ENCODE measurements around the gene KRT32.

KRT32 gene

GRCh38 chr17:41492351-41492750 lies 25.2 kb upstream of the KRT32 start:
- DNase-seq, result no peak

- no peak for DNase-seq
Observed at GRCh38 chr17:41491476-41491875, 24.3 kb upstream of the KRT32 start.

GRCh38 chr17:41490000-41490990 lies 23.1 kb upstream of the KRT32 start:
- DNase-seq, result no peak

GRCh38 chr17:41489531-41489930 lies 22.3 kb upstream of the KRT32 start, which contains the start of gene KRT36:
KRT36 (minus strand) TSS chr17:41489910; CDS start chr17:41489864, 46 bp downstream.
- no peak for DNase-seq

GRCh38 chr17:41486809-41487530 lies 19.8 kb upstream of the KRT32 start:
- DNase-seq, result no peak

GRCh38 chr17:41486316-41486715 lies 19.1 kb upstream of the KRT32 start:
- no peak for DNase-seq

- DNase-seq, result no peak
Observed at GRCh38 chr17:41484920-41485904, 18.0 kb upstream of the KRT32 start.

GRCh38 chr17:41483991-41484826 lies 17.0 kb upstream of the KRT32 start:
- no peak for DNase-seq

GRCh38 chr17:41483531-41483930 lies 16.3 kb upstream of the KRT32 start:
- DNase-seq, result no peak

GRCh38 chr17:41481036-41481435 lies 13.8 kb upstream of the KRT32 start, which contains the start of gene KRT35:
KRT35 (minus strand) TSS chr17:41481151; CDS start chr17:41481097, 54 bp downstream.
- no peak for DNase-seq

- no peak for DNase-seq
Observed at GRCh38 chr17:41480581-41480980, 13.4 kb upstream of the KRT32 start.

GRCh38 chr17:41480136-41480535 lies 12.9 kb upstream of the KRT32 start:
- DNase-seq, result no peak

GRCh38 chr17:41478237-41478636 lies 11.1 kb upstream of the KRT32 start:
- DNase-seq, result no peak

- DNase-seq, result no peak
Observed at GRCh38 chr17:41476866-41477815, 10.0 kb upstream of the KRT32 start.

- no peak for DNase-seq
Observed at GRCh38 chr17:41475421-41475820, 8.2 kb upstream of the KRT32 start.

- no peak for DNase-seq
Observed at GRCh38 chr17:41474863-41475262, 7.7 kb upstream of the KRT32 start.

- DNase-seq, result no peak
Observed at GRCh38 chr17:41468346-41468745, 1.2 kb upstream of the KRT32 start.

- no peak for DNase-seq
Observed at GRCh38 chr17:41467561-41467960, 375 bp upstream of the KRT32 start.

GRCh38 chr17:41464682-41465081 lies 2.5 kb downstream of the KRT32 start:
- no peak for DNase-seq

GRCh38 chr17:41464173-41464572 lies 3.0 kb downstream of the KRT32 start:
- DNase-seq, result no peak
